Measurements from ENCODE around the gene KRTAP10-12.

The KRTAP10-12 gene

DNA sequence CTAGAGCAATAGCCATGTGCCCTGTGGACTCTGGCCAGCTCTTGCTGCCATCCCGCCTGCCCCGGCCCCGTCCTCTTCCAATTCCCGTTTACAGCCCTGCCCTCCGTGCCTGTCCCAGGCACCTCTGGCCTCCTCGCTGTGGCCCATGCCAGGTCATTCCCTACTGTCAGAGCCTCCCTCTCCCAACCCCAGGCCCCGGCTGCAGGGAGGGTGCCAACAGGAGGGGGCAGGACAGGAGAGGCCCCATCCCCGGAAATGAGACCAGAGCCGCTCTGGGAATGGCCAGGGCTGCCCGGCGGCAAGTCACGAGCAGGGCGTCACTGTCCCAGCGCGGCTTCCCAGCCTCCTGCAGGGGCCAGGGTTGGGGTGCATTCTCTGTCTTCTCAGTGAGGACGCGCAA is 37.9 kb downstream of the KRTAP10-12 start:
- no peak for DNase-seq (ENCODE audit: low spot score)

- no peak for DNase-seq (ENCODE audit: low spot score)
Observed at GRCh38 chr21:44735821-44736220, 38.8 kb downstream of the KRTAP10-12 start.

GRCh38 chr21:44736291-44737004 is 39.5 kb downstream of the KRTAP10-12 start:
- no peak for DNase-seq (ENCODE audit: low spot score)

- DNase-seq (ENCODE audit: low spot score): no peak
Observed at GRCh38 chr21:44737706-44738354, 40.9 kb downstream of the KRTAP10-12 start.

GRCh38 chr21:44738621-44739020 is 41.6 kb downstream of the KRTAP10-12 start:
- DNase-seq (ENCODE audit: low spot score): no peak

- DNase-seq (ENCODE audit: low spot score): no peak
Observed at GRCh38 chr21:44739316-44739715, 42.3 kb downstream of the KRTAP10-12 start.

GRCh38 chr21:44740742-44741141 is 43.8 kb downstream of the KRTAP10-12 start:
- no peak for DNase-seq (ENCODE audit: low spot score)

GRCh38 chr21:44741921-44742320 is 44.9 kb downstream of the KRTAP10-12 start:
- DNase-seq (ENCODE audit: low spot score): no peak

DNA sequence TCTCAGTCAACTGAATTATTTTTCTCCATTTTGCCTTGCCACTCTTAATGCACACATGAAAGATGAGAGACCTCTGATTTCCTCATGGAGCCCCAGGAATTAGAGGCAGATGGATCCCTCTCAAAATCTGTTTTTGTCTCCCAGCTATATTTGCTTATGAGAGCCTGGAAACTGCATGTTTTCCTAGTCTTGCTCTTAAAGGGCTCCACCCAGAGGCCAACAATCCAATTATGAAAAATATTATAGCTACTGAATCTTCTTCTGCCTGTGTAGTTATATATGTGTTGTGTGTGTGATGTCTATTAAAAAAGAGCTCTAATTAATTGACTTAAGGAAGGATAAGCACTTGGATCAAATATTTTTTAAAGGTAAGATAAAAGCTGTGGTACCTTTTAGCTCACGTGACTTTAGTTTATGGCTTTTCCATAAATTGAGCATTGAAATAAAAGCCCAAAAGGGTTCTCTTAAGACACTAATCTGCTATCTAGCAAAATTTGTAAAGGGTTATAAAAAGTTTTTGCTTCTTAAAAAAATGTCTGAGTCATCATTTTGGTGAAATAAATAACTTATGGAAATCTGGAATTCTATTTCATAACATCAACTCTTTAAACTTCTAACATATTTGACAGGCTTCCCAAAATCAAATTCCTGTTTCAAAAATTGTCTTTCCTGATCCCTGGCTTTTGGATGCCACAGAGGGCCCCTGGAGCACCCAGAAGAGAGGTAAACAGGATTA is 45.6 kb downstream of the KRTAP10-12 start:
- no peak for DNase-seq (ENCODE audit: low spot score)

Measured in hematopoietic multipotent progenitor cell treated with erythropoietin and hydrocortisone succinate and interleukin-3 and kit ligand, for 17 days (in vitro differentiated cells).